Right lobe of liver (tissue), 6 donors: ENCODE data around the gene PDZRN4. TPM values are rescaled to one million over a fixed set of nuclear protein-coding genes. Genes with fewer than 3 reads are reported as not detected.

Experiments used
- ATAC-seq, 4 donors: fragments of 200-7000 bp; cut with Tn5 transposase; one replicate each; pipeline ENCODE4 v1.9.1; 2020; ENCODE audit warnings: mild to moderate bottlenecking in 4 of 4, moderate library complexity in 4 of 4
- DNase-seq, 3 donors: peaks; one replicate each; pipeline ENCODE4 v3.0.0-alpha.2; 2020
- H3K27ac ChIP-seq, 3 donors: fragments of 200-600 bp; one replicate each; pipeline ENCODE4 v1.8.0; 2022
- H3K27me3 ChIP-seq, 2 donors: fragments of 200-600 bp; one replicate each; pipeline ENCODE4 v1.8.0; 2022
- H3K36me3 ChIP-seq, 4 donors: fragments of 200-600 bp; sonication (generic) in 1 of 4; one replicate each; pipeline versions ENCODE4 v1.5.1 to v1.8.0; 2017 to 2022; ENCODE audit warnings: control low read depth in 1 of 4
- H3K4me1 ChIP-seq, 4 donors: fragments of 200-600 bp; sonication (generic) in 1 of 4; one replicate each; pipeline versions ENCODE4 v1.5.1 to v1.8.0; 2017 to 2022; ENCODE audit warnings: control low read depth in 1 of 4
- H3K4me3 ChIP-seq, 3 donors: fragments of 200-600 bp; one replicate each; pipeline ENCODE4 v1.8.0; 2022
- H3K9me3 ChIP-seq, 4 donors: fragments of 200-600 bp; sonication (generic) in 1 of 4; one replicate each; pipeline versions ENCODE4 v1.5.1 to v1.8.0; 2017 to 2022; ENCODE audit warnings: control low read depth in 1 of 4
- CTCF ChIP-seq, 4 donors: fragments of 200-600 bp in 3 of 4; fragments of 450-650 bp in 1 of 4; IDR thresholded peaks; one replicate each; pipeline versions ENCODE4 v1.5.1 to v1.8.0; 2016 to 2022; ENCODE audit warnings: antibody characterized with exemption in 4 of 4, mild to moderate bottlenecking in 2 of 4
- POLR2A ChIP-seq: fragments of 450-650 bp; IDR thresholded peaks from one replicate; pipeline ENCODE4 v1.6.1; 2017; ENCODE audit warnings: antibody characterized with exemption, mild to moderate bottlenecking
- WGBS: methylation state at CpG from one replicate; pipeline ENCODE4 v1.1.6; 2018; ENCODE audit warnings: low coverage, low lambda C conversion rate; ENCODE audit not compliant: insufficient coverage; ENCODE audit errors: missing lambda C conversion rate; 5-methylcytosine and 5-hydroxymethylcytosine counted together
- intact Hi-C, 2 donors: fragments of 100-400 bp; cut with DNase I; formaldehyde crosslinking; loops; one replicate each; pipeline versions ENCODE4 v1.11.2 to v1.14.1; 2022
- total RNA-seq, 6 experiments: library from RNA; depleted of rRNA in 2 of 6; stranded (reverse); fragments of >200 nt in 2 of 6; fragmentation: NEBNext Ultra II Directional in 3 of 6; extraction: Animal tissue kit (Norgen Biotek cat#: 25700) in 3 of 6; gene quantifications; one replicate each; pipeline versions ENCODE4 v1.1.0 to v1.2.4, GENCODE V29; 2016 to 2023
- donor health status: DM: no; HTN: yes; CAD: no.
- donor health status: DM: no; HTN: no; CAD: no.
- donor health status: DM: no; HTN: no; CAD: no.
- donor health status: DM: no; HTN: yes; CAD: no.
- donor health status: DM: no; HTN: yes; CAD: no.

The PDZRN4 gene
- total RNA-seq, 6 experiments from 2014 or later = 0.12 to 0.49 (median 0.42) TPM; not detected in 1

- WGBS = 79% methylated on average over 1 of the region's 1 CpG
- Histone ChIP-seq H3K9me3 (no peaks in the 10 kb centered on the region), H3K27ac (no peak overlapping the region), H3K4me3 (no peak overlapping the region), H3K36me3 (no peaks in the 10 kb centered on the region), H3K4me1 (no peaks in the 10 kb centered on the region), H3K27me3 (no peaks in the 10 kb centered on the region)
- DNase-seq (no peak), ATAC-seq (peak in 2 of 4 donors; percentile 35 to 38)
- TF ChIP-seq POLR2A (no peak), CTCF (IDR thresholded peaks at IDR 0.05) (no peak)
- intact Hi-C loops = no loop called here
These were observed 29.6 kb downstream of the PDZRN4 start for GRCh38 chr12:41217727-41218126.

GRCh38 chr12:41220931-41221330, 32.8 kb downstream of the PDZRN4 start:
- H3K4me3 ChIP-seq = no peak overlapping the region
- DNase-seq = no peak
- H3K9me3 ChIP-seq = no peaks in the 10 kb centered on the region
- no peaks in the 10 kb centered on the region for H3K27me3 ChIP-seq
- intact Hi-C loops = no loop called here
- no peak for ATAC-seq
- TF ChIP-seq CTCF (IDR thresholded peaks at IDR 0.05) (no peak), POLR2A (no peak)
- H3K4me1 ChIP-seq = no peaks in the 10 kb centered on the region
- H3K27ac ChIP-seq = no peak overlapping the region
- no peaks in the 10 kb centered on the region for H3K36me3 ChIP-seq
- WGBS = 58% methylated on average over 2 of the region's 2 CpGs

- no peaks in the 10 kb centered on the region for H3K36me3 ChIP-seq
- no peak for DNase-seq
- no peak overlapping the region for H3K4me3 ChIP-seq
- TF ChIP-seq CTCF (IDR thresholded peaks at IDR 0.05) (no peak), POLR2A (no peak)
- WGBS = 59% methylated on average over 4 of the region's 4 CpGs
- H3K27ac ChIP-seq = no peak overlapping the region
- H3K4me1 ChIP-seq = no peaks in the 10 kb centered on the region
- no peaks in the 10 kb centered on the region for H3K27me3 ChIP-seq
- H3K9me3 ChIP-seq = no peaks in the 10 kb centered on the region
- intact Hi-C loops = no loop called here
- ATAC-seq = no peak
These were observed 33.4 kb downstream of the PDZRN4 start for GRCh38 chr12:41221491-41221890.

- WGBS = 70% methylated on average over 3 of the region's 3 CpGs
- H3K36me3 ChIP-seq = no peaks in the 10 kb centered on the region
- TF ChIP-seq CTCF (IDR thresholded peaks at IDR 0.05) (no peak), POLR2A (no peak)
- intact Hi-C loops = no loop called here
- no peak overlapping the region for H3K4me3 ChIP-seq
- DNase-seq (no peak), ATAC-seq (no peak)
- no peaks in the 10 kb centered on the region for H3K9me3 ChIP-seq
- no peak overlapping the region for H3K27ac ChIP-seq
- no peaks in the 10 kb centered on the region for H3K4me1 ChIP-seq
- H3K27me3 ChIP-seq = no peaks in the 10 kb centered on the region
These were observed 35.5 kb downstream of the PDZRN4 start for GRCh38 chr12:41223600-41223999.

GRCh38 chr12:41224066-41224465, 35.9 kb downstream of the PDZRN4 start:
- Histone ChIP-seq H3K4me3 (no peak overlapping the region), H3K9me3 (no peaks in the 10 kb centered on the region), H3K36me3 (no peaks in the 10 kb centered on the region), H3K4me1 (no peaks in the 10 kb centered on the region), H3K27ac (no peak overlapping the region), H3K27me3 (no peaks in the 10 kb centered on the region)
- intact Hi-C loops = no loop called here
- WGBS = 20% methylated on average over 1 of the region's 1 CpG
- TF ChIP-seq CTCF (IDR thresholded peaks at IDR 0.05) = no peak
- no peak for DNase-seq
- no peak for ATAC-seq
